ENCODE measurements around the gene MARVELD3.

Gene MARVELD3

GRCh38 chr16:71635632-71636031 is 9.6 kb downstream of the MARVELD3 start:
- peak overlapping the region; percentile 52 for H2AK5ac ChIP-seq (ENCODE audit: low read length, severe bottlenecking)
- no peak overlapping the region for H2BK12ac ChIP-seq (ENCODE audit: low read length in 2 of 2)
- H2BK5ac ChIP-seq (ENCODE audit: low read depth, low read length, poor library complexity, severe bottlenecking), result no peak overlapping the region
- no peaks in the 10 kb centered on the region for H3K9me3 ChIP-seq (ENCODE audit: control insufficient read depth, low read length)
- WGBS, result 83% methylated on average over 1 of the region's 2 CpGs
- no peak overlapping the region for H3K4ac ChIP-seq (ENCODE audit: low read depth in 1 of 2, low read length in 2 of 2)
- H3K9ac ChIP-seq (ENCODE audit: low read length), result no peak overlapping the region
- H3K27ac ChIP-seq (ENCODE audit: low read length, poor library complexity, severe bottlenecking), result no peak overlapping the region
- H3K18ac ChIP-seq (ENCODE audit: low read depth in 1 of 2, low read length in 2 of 2), result no peak overlapping the region
- DNase-seq, result no peak
- no peak overlapping the region for H2AFZ ChIP-seq (ENCODE audit: low read depth, low read length)
- H2BK120ac ChIP-seq (ENCODE audit: low read depth, low read length), result no peak overlapping the region
- no peak overlapping the region for H4K91ac ChIP-seq (ENCODE audit: low read length)
- no peak overlapping the region for H3K4me2 ChIP-seq (ENCODE audit: low read length, poor library complexity, severe bottlenecking)
- H3K23ac ChIP-seq (ENCODE audit: low read length in 2 of 2), result no peak overlapping the region
- H4K8ac ChIP-seq (ENCODE audit: low read length), result no peak overlapping the region
- H3K27me3 ChIP-seq (ENCODE audit: control insufficient read depth in 1 of 2, insufficient read depth in 1 of 2, low read length in 2 of 2), result no peaks in the 10 kb centered on the region
- H3K4me1 ChIP-seq (ENCODE audit: control insufficient read depth, insufficient read depth, low read depth, low read length), result peaks cover 8% of the 10 kb centered on the region
- no peaks in the 10 kb centered on the region for H3K79me1 ChIP-seq (replicated peaks; ENCODE audit: low read length, poor library complexity, severe bottlenecking)
- no peak overlapping the region for H3K4me3 ChIP-seq (ENCODE audit: insufficient read depth in 1 of 2, low read depth in 1 of 2, low read length in 2 of 2)
- H3K14ac ChIP-seq (ENCODE audit: low read length in 2 of 2), result no peak overlapping the region
- H2BK15ac ChIP-seq (ENCODE audit: low read depth, poor library complexity, severe bottlenecking), result no peak overlapping the region
- peaks cover 0 to 10% of the 10 kb centered on the region in 2 experiments for H3K36me3 ChIP-seq (ENCODE audit: control insufficient read depth in 1 of 2, insufficient read depth in 2 of 2, low read depth in 1 of 2, low read length in 2 of 2)

- Histone ChIP-seq H2BK5ac (ENCODE audit: low read depth, low read length, poor library complexity, severe bottlenecking) (no peak overlapping the region), H3K23ac (ENCODE audit: low read length in 2 of 2) (no peak overlapping the region), H2BK12ac (ENCODE audit: low read length in 2 of 2) (no peak overlapping the region), H3K79me1 (replicated peaks; ENCODE audit: low read length, poor library complexity, severe bottlenecking) (no peaks in the 10 kb centered on the region), H3K4me2 (ENCODE audit: low read length, poor library complexity, severe bottlenecking) (no peak overlapping the region), H3K4me3 (ENCODE audit: insufficient read depth in 1 of 2, low read depth in 1 of 2, low read length in 2 of 2) (no peak overlapping the region), H3K36me3 (ENCODE audit: control insufficient read depth in 1 of 2, insufficient read depth in 2 of 2, low read depth in 1 of 2, low read length in 2 of 2) (peaks cover 0 to 12% of the 10 kb centered on the region in 2 experiments), H2BK15ac (ENCODE audit: low read depth, poor library complexity, severe bottlenecking) (no peak overlapping the region), H3K27ac (ENCODE audit: low read length, poor library complexity, severe bottlenecking) (peak overlapping the region; percentile 85), H2AFZ (ENCODE audit: low read depth, low read length) (no peak overlapping the region), H3K9ac (ENCODE audit: low read length) (peak overlapping the region; percentile 31), H3K18ac (ENCODE audit: low read depth in 1 of 2, low read length in 2 of 2) (no peak overlapping the region), H3K4me1 (ENCODE audit: control insufficient read depth, insufficient read depth, low read depth, low read length) (peaks cover 8% of the 10 kb centered on the region), H3K27me3 (ENCODE audit: control insufficient read depth in 1 of 2, insufficient read depth in 1 of 2, low read length in 2 of 2) (no peaks in the 10 kb centered on the region), H2AK5ac (ENCODE audit: low read length, severe bottlenecking) (no peak overlapping the region), H3K9me3 (ENCODE audit: control insufficient read depth, low read length) (no peaks in the 10 kb centered on the region), H3K4ac (ENCODE audit: low read depth in 1 of 2, low read length in 2 of 2) (no peak overlapping the region), H4K91ac (ENCODE audit: low read length) (no peak overlapping the region), H2BK120ac (ENCODE audit: low read depth, low read length) (no peak overlapping the region), H3K14ac (ENCODE audit: low read length in 2 of 2) (no peak overlapping the region), H4K8ac (ENCODE audit: low read length) (no peak overlapping the region)
- peak; percentile 47 for DNase-seq
- no CpG with 5 or more reads among the region's 3 CpGs for WGBS
These were observed 11.4 kb downstream of the MARVELD3 start for GRCh38 chr16:71637398-71637797.

- Histone ChIP-seq H3K4me3 (ENCODE audit: insufficient read depth in 1 of 2, low read depth in 1 of 2, low read length in 2 of 2) (no peak overlapping the region), H3K18ac (ENCODE audit: low read depth in 1 of 2, low read length in 2 of 2) (no peak overlapping the region), H3K9me3 (ENCODE audit: control insufficient read depth, low read length) (no peaks in the 10 kb centered on the region), H3K4ac (ENCODE audit: low read depth in 1 of 2, low read length in 2 of 2) (no peak overlapping the region), H3K14ac (ENCODE audit: low read length in 2 of 2) (no peak overlapping the region), H3K79me1 (replicated peaks; ENCODE audit: low read length, poor library complexity, severe bottlenecking) (peaks cover 7% of the 10 kb centered on the region), H3K27ac (ENCODE audit: low read length, poor library complexity, severe bottlenecking) (no peak overlapping the region), H2AK5ac (ENCODE audit: low read length, severe bottlenecking) (no peak overlapping the region), H3K4me2 (ENCODE audit: low read length, poor library complexity, severe bottlenecking) (no peak overlapping the region), H2BK5ac (ENCODE audit: low read depth, low read length, poor library complexity, severe bottlenecking) (no peak overlapping the region), H3K9ac (ENCODE audit: low read length) (no peak overlapping the region), H3K27me3 (ENCODE audit: control insufficient read depth in 1 of 2, insufficient read depth in 1 of 2, low read length in 2 of 2) (no peaks in the 10 kb centered on the region), H2AFZ (ENCODE audit: low read depth, low read length) (no peak overlapping the region), H3K36me3 (ENCODE audit: control insufficient read depth in 1 of 2, insufficient read depth in 2 of 2, low read depth in 1 of 2, low read length in 2 of 2) (peaks cover 23 to 55% of the 10 kb centered on the region in 2 experiments), H4K8ac (ENCODE audit: low read length) (no peak overlapping the region), H3K23ac (ENCODE audit: low read length in 2 of 2) (no peak overlapping the region), H2BK12ac (ENCODE audit: low read length in 2 of 2) (no peak overlapping the region), H3K4me1 (ENCODE audit: control insufficient read depth, insufficient read depth, low read depth, low read length) (no peaks in the 10 kb centered on the region), H4K91ac (ENCODE audit: low read length) (no peak overlapping the region), H2BK15ac (ENCODE audit: low read depth, poor library complexity, severe bottlenecking) (no peak overlapping the region), H2BK120ac (ENCODE audit: low read depth, low read length) (no peak overlapping the region)
- DNase-seq, result peak; percentile 26
- 82% methylated on average over 3 of the region's 4 CpGs for WGBS
These were observed 19.5 kb downstream of the MARVELD3 start for GRCh38 chr16:71645450-71645849.

GRCh38 chr16:71647391-71647790 is 21.4 kb downstream of the MARVELD3 start:
- no peak overlapping the region for H4K8ac ChIP-seq (ENCODE audit: low read length)
- 94% methylated on average over 6 of the region's 7 CpGs for WGBS
- no peaks in the 10 kb centered on the region for H3K27me3 ChIP-seq (ENCODE audit: control insufficient read depth in 1 of 2, insufficient read depth in 1 of 2, low read length in 2 of 2)
- peaks cover 23 to 64% of the 10 kb centered on the region in 2 experiments for H3K36me3 ChIP-seq (ENCODE audit: control insufficient read depth in 1 of 2, insufficient read depth in 2 of 2, low read depth in 1 of 2, low read length in 2 of 2)
- DNase-seq, result no peak
- no peak overlapping the region for H2BK15ac ChIP-seq (ENCODE audit: low read depth, poor library complexity, severe bottlenecking)
- H3K9me3 ChIP-seq (ENCODE audit: control insufficient read depth, low read length), result no peaks in the 10 kb centered on the region
- H3K27ac ChIP-seq (ENCODE audit: low read length, poor library complexity, severe bottlenecking), result no peak overlapping the region
- H3K4me1 ChIP-seq (ENCODE audit: control insufficient read depth, insufficient read depth, low read depth, low read length), result no peaks in the 10 kb centered on the region
- H3K4me2 ChIP-seq (ENCODE audit: low read length, poor library complexity, severe bottlenecking), result no peak overlapping the region
- no peak overlapping the region for H2BK120ac ChIP-seq (ENCODE audit: low read depth, low read length)
- no peak overlapping the region for H2AFZ ChIP-seq (ENCODE audit: low read depth, low read length)
- no peak overlapping the region for H4K91ac ChIP-seq (ENCODE audit: low read length)
- H3K18ac ChIP-seq (ENCODE audit: low read depth in 1 of 2, low read length in 2 of 2), result no peak overlapping the region
- no peak overlapping the region for H3K9ac ChIP-seq (ENCODE audit: low read length)
- no peak overlapping the region for H2AK5ac ChIP-seq (ENCODE audit: low read length, severe bottlenecking)
- H2BK12ac ChIP-seq (ENCODE audit: low read length in 2 of 2), result no peak overlapping the region
- no peak overlapping the region for H2BK5ac ChIP-seq (ENCODE audit: low read depth, low read length, poor library complexity, severe bottlenecking)
- H3K4ac ChIP-seq (ENCODE audit: low read depth in 1 of 2, low read length in 2 of 2), result no peak overlapping the region
- H3K4me3 ChIP-seq (ENCODE audit: insufficient read depth in 1 of 2, low read depth in 1 of 2, low read length in 2 of 2), result no peak overlapping the region
- H3K14ac ChIP-seq (ENCODE audit: low read length in 2 of 2), result no peak overlapping the region
- H3K23ac ChIP-seq (ENCODE audit: low read length in 2 of 2), result no peak overlapping the region
- peaks cover 7% of the 10 kb centered on the region for H3K79me1 ChIP-seq (replicated peaks; ENCODE audit: low read length, poor library complexity, severe bottlenecking)

Data from mesenchymal stem cell (in vitro differentiated cells and primary cell).